NOMO-1 treated with dmso at 0.1 percent for 144 hours (cell line): ENCODE data around the gene P3H2.

Source experiments
- DNase-seq: peaks from one replicate; lab custom pipeline; 2025; ENCODE audit not compliant: unreplicated experiment; lab: John Stamatoyannopoulos, UW

P3H2 gene

GRCh38 chr3:189907803-189908202, 212.9 kb downstream of the P3H2 start:
- DNase-seq, result no peak
